ENCODE data around the gene MBP. TPM values are rescaled to one million over a fixed set of nuclear protein-coding genes. Genes with fewer than 3 reads are reported as not detected.
"Not testable (repeated sequence)": the region's sequence is repeated elsewhere in the genome, so short reads cannot be mapped to it uniquely, and the experiment has no call there.

Gene MBP
- total RNA-seq, 1 experiment from 2014 or later = 0.24 TPM

GRCh38 chr18:77031662-77032061, 100.9 kb downstream of the MBP start:
- DNase-seq (ENCODE audit: low read depth) = no peak

- no peak for DNase-seq (ENCODE audit: low read depth)
Measured at GRCh38 chr18:77030201-77030600, 102.4 kb downstream of the MBP start.

GRCh38 chr18:77025831-77026363, 106.7 kb downstream of the MBP start:
- no peak for DNase-seq (ENCODE audit: low read depth)

DNA sequence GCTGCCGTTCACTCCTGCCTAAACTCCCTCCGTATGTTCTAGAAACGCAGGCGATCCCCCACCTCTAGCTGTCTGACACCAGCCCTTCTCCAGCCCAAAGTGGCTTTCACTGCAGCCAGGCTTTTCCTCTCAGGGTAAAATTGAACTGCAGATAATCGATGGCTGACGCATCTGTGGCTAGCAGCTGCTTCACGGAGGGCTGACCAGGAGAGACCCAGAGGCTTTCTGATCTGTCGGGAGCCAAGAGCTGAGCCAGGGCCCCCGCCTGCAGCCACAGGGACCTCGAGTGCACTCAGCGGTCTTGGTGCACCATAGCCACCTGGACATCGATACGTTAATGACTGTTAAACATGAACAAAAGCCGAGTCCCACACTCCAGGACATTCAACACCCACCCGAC, 107.5 kb downstream of the MBP start:
- no peak for DNase-seq (ENCODE audit: low read depth)

- DNase-seq (ENCODE audit: low read depth) = no peak
Measured at GRCh38 chr18:77024476-77024875, 108.1 kb downstream of the MBP start.

DNA sequence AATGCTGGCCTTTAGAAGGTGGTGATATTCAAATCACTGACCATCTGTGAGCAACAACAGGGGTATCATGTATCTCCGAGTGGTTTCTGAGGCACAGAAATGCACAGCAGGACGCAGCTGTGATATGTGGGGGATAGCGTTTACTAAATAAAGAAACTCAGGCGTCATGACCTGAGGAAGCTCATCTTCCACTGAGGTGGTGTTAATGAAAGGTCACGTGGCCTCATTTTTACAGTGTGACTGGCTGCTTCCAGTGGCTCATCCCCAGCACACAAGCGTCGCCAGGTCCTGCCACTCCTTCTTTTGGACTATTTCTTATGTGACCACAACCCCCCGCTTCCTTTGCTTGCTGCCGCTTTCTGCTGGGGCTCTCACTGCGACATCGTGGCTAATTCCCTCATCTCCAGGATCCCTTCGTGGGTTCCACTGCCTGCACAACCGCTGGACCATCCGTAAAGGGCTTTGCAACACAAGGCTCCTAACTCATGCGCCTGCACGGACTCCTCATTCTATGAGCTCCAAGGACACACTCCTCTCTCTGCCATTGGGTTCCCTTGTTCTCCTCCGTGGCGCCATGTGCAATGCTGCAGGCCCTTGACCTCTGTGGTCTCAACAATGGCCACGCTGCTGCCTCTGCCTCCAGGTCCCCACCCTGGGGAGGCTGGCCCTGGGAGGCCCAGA, 109.3 kb downstream of the MBP start:
- DNase-seq (ENCODE audit: low read depth) = no peak

DNA sequence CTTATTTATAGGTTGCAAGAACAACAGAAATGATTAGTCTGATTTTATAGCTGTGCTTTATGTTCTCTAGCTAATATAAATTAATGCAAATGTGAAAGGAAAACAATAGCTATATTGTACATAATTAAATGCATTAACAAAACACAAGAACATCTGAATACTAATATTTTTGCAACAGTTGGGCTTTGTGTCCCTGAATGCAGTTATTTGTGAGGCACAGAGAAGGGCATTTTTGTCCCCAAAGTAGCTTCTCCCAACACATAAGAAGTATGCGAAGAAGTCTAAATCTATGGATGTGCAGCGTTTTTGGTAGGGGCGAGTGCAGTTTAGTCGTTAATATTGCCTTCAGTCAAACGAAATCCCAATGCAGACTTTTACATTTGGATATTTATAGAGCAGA, 110.0 kb downstream of the MBP start:
- DNase-seq (ENCODE audit: low read depth) = no peak

DNA sequence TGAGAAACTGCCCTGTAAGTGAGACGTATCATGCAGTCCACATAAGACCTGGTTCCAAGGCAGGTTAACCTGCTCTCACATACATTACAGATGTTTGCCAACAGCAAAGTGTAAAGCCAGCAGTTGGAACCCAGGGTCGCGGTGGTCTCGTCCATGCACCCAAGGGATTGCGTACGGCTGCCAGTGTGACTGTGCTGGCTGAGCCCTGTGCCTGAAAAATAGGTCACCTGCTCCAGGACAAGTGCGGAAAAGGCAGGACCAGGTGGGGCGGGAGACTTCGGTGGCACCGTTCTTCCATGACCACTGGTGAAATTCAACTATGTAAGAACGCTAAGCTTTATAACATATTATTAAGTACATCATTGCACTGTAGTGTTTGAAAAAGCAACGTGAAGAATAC, 110.5 kb downstream of the MBP start:
- DNase-seq (ENCODE audit: low read depth) = no peak

GRCh38 chr18:77021478-77021877, 111.1 kb downstream of the MBP start:
- not testable (repeated sequence) for DNase-seq (ENCODE audit: low read depth)

DNA sequence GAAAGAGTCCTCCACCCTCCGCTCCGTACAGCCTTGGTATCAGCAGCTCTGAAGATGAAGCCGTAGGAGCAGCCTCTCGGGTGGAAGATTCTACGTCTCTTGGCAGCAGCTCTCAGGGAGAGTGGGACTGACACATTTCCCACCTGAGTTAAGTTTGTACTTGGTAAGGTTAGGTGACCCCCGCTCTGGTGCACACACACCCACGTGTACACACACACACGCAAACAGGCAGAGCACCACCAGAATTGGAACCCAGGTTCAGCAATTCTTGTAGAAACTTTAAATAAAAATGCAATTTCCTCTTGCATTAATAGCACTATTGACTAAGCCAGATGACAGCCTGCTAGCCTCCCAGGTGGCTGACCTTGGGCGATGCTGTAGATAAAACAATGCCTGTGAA, 111.5 kb downstream of the MBP start:
- no peak for DNase-seq (ENCODE audit: low read depth)

GRCh38 chr18:77020561-77020960, 112.0 kb downstream of the MBP start:
- DNase-seq (ENCODE audit: low read depth) = no peak

- no peak for DNase-seq (ENCODE audit: low read depth)
Measured at GRCh38 chr18:77019641-77020040, 112.9 kb downstream of the MBP start.

- DNase-seq (ENCODE audit: low read depth) = not testable (repeated sequence)
Measured at GRCh38 chr18:77018650-77019049, 113.9 kb downstream of the MBP start.

- no peak for DNase-seq (ENCODE audit: low read depth)
Measured at GRCh38 chr18:77017355-77017754, 115.2 kb downstream of the MBP start.

- no peak for DNase-seq (ENCODE audit: low read depth)
Measured at GRCh38 chr18:77016936-77017335, 115.6 kb downstream of the MBP start.

DNA sequence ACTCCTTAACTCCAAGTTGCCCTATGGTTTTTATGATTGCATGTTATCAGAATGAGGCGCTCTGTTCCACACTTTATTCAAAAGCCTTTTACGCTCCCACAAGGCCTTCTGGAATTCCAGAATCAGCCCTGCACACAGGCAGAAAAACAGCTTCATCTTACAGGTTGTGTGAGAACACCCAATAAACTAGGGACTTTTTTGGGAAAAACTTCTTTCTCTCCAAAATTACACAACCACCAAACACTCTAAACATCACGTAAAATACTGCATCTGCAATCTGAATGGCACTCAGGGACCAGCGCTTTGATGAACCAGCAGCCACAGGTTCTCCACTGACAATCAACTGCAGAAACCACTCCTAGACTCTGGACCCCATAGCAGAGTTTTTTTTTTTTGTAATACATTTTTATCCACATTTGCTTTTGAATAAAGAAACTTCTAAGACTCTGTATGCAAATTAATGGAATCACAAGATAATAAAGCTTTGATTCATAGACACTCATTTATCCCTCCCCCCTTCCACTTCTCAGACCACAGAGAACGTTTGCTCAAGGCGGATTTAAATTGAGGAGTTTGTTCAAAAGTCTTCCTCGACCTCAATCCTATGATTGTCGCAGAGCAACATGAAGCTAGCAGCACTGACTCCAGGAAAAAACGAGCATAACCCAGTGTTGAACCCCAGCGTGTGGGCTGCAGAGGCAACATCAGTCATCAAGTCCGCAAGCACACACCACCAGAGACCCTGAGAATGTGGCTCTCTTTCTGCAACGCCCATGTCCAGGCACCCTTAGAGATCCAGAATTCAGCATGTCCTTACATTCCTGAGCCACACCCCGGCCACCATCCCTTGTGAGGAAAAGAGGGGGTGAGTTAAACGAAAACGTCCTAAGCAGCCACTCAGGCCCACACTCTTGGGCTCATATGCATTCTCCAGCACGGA, 116.5 kb downstream of the MBP start:
- DNase-seq (ENCODE audit: low read depth) = no peak

GRCh38 chr18:77015169-77015568, 117.4 kb downstream of the MBP start:
- no peak for DNase-seq (ENCODE audit: low read depth)

DNA sequence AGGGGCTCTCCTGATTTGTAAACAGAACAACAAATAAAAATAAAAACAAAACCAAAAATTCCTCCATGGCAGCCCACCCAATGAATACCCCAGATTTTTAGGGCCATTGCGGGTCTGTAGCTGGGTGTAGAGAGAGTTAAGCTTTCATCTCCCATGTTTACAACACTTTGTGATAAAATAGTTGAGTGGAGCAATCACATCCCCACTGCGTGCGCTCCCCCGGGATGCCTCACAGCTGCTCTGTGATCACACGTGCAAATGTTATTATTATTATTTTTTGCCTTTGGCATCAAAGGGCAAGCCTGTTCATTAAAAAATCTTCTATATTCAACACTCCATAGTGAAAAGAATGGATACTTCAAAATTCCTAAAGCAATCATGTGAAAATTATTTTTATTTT, 118.0 kb downstream of the MBP start:
- no peak for DNase-seq (ENCODE audit: low read depth)

DNA sequence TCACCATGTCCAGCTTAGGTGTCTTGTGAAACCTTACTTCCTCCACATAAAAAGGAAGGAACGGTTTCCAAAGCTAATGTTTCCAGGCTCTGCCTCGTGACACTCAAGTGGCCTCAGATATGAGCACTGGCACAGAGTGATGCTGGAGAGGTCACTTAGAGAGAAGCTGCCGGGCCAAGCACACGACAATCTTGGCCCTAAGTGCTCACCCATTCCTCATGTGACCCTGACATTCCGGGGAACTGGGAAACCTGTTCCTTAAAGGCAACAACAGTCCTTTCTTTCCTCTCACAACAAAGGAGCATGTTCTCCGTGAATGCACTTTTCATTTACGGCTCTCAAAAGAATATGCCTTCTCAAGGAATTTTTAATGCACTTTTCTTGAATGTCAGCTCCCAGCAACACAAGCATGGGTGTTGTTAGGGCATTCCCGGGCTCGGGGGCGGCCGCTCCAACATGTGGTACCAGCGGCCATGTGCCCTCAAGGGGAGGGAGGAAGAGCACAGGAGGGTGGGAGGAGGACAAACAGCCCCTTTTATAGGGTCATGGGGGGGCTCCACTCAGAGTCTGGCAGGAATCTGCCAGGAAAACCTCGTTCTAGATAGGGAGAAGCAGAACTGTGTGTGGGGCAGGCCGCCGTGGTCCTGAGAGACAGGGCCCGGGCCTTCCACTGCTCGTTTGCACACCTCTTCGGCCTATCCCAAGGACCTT, 118.6 kb downstream of the MBP start:
- DNase-seq (ENCODE audit: low read depth) = no peak

DNA sequence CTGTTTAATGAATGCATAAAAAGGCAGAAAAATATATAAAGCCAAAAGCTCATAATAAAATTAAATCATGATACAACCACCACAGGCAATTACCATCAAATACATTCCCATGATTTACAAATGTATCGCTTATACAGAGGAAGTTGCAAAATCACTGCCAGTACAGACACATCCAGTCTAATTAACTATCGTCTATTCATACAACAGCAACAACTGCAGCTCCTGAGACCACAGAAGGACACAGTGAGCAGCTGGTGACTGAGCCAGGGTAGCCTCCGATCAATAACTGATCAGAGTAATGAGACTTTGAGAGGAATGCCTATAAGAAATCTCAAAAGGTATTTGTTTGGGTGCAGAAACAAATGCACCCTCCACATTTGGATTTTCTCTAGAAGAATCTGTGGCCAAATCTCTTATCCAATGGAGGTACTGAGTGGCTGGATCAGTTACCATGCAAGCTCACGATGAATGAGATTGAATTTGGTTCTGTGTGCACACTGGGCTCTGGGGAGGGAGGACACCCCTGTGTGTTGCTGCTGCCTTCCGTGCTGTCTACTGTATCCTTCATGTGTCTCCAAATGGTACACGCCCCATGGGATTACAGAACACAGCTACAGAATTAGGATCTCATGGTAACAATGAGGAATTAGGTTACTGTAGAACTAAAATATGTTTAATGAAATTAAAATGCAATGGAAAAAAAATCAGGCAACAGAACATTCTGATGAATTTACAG, 119.6 kb downstream of the MBP start:
- no peak for DNase-seq (ENCODE audit: low read depth)

- DNase-seq (ENCODE audit: low read depth) = no peak
Measured at GRCh38 chr18:77012120-77012519, 120.5 kb downstream of the MBP start.

All from HT1080 (cell line).